ENCODE measurements around the gene PRKG1. TPM values are rescaled to one million over a fixed set of nuclear protein-coding genes. Genes with fewer than 3 reads are reported as not detected.

PRKG1 gene
- total and polyA plus RNA-seq, 2 of the 4 experiments (the other 2 are of a cell fraction) = 3.5 to 18.3 TPM

- Histone ChIP-seq H3K14ac (replicated peaks; ENCODE audit: low read depth, low read length) (no peak overlapping the region), H3K36me3 (ENCODE audit: control insufficient read depth, insufficient read depth, low read length) (no peaks in the 10 kb centered on the region), H3K9me1 (ENCODE audit: insufficient read depth, low read length) (no peaks in the 10 kb centered on the region), H3K18ac (ENCODE audit: low read depth, low read length) (no peak overlapping the region), H3K23ac (ENCODE audit: low read depth, low read length) (no peak overlapping the region), H3K56ac (ENCODE audit: extremely low read depth, insufficient read depth, low read length) (no peak overlapping the region), H3K4ac (ENCODE audit: low read depth, low read length) (no peak overlapping the region), H3K27ac (ENCODE audit: insufficient read depth, low read length) (no peak overlapping the region), H2BK20ac (ENCODE audit: low read depth, low read length) (no peak overlapping the region), H3K4me3 (ENCODE audit: insufficient read depth, low read depth, low read length) (no peak overlapping the region), H2AFZ (replicated peaks; ENCODE audit: low read length, poor library complexity) (no peak overlapping the region), H2AK9ac (replicated peaks; ENCODE audit: low read depth, low read length, poor library complexity) (no peak overlapping the region), H3K27me3 (ENCODE audit: control insufficient read depth, insufficient read depth, low read length) (no peaks in the 10 kb centered on the region), H2BK120ac (ENCODE audit: low read depth, low read length) (no peak overlapping the region), H3K9ac (ENCODE audit: low read depth, low read length) (no peak overlapping the region), H2BK15ac (ENCODE audit: low read depth, low read length) (no peak overlapping the region), H3K4me2 (ENCODE audit: low read depth, low read length) (no peak overlapping the region), H4K91ac (ENCODE audit: insufficient read depth, low read depth, low read length) (no peak overlapping the region), H3K4me1 (ENCODE audit: control insufficient read depth, insufficient read depth, low read length) (no peaks in the 10 kb centered on the region), H4K5ac (ENCODE audit: low read depth, low read length) (no peak overlapping the region), H2AK5ac (ENCODE audit: low read depth, low read length) (no peak overlapping the region), H2BK5ac (ENCODE audit: low read depth, low read length, poor library complexity, severe bottlenecking) (no peak overlapping the region), H4K8ac (ENCODE audit: low read depth in 2 of 2, low read length in 2 of 2) (no peak overlapping the region), H3K9me3 (ENCODE audit: control insufficient read depth, insufficient read depth, low read length) (no peaks in the 10 kb centered on the region), H4K20me1 (ENCODE audit: insufficient read depth, low read length) (no peaks in the 10 kb centered on the region), H3K79me1 (ENCODE audit: low read depth in 1 of 2, low read length in 2 of 2) (peaks cover 0 to 3% of the 10 kb centered on the region in 2 experiments; a peak in 1 of 4 replicates)
- dilution Hi-C loops (cut with HindIII; ENCODE audit: low sequenced_read_pairs, unreplicated experiment) (no loop called here), in situ Hi-C loops (cut with MboI; ENCODE audit: low sequenced_read_pairs) (no loop called here), intact Hi-C loops (cut with micrococcal nuclease) (no loop called here)
- CTCF ChIA-PET = no interaction called here
- no CpG with 5 or more reads among the region's 5 CpGs for WGBS, 2 experiments (ENCODE audit: extremely low coverage in 2 of 2, insufficient read length in 1 of 2)
- no peak for ATAC-seq (ENCODE audit: low read depth)
- TF ChIP-seq MAZ (IDR thresholded peaks at IDR 0.05; ENCODE audit: borderline replicate concordance, low read depth, low read length) (no peak), RFX5 (IDR thresholded peaks at IDR 0.05; ENCODE audit: low read depth, low read length) (no peak), MAFK (IDR thresholded peaks at IDR 0.05; ENCODE audit: low read depth, low read length) (no peak), BHLHE40 (IDR thresholded peaks at IDR 0.05; ENCODE audit: low read depth, low read length) (no peak), SMC3 (IDR thresholded peaks at IDR 0.05; ENCODE audit: low read depth, low read length) (no peak), USF2 (IDR thresholded peaks at IDR 0.05; ENCODE audit: low read depth, low read length) (no peak), NFE2L2 (IDR thresholded peaks at IDR 0.05; ENCODE audit: low read depth, low read length) (no peak), CTCF (conservative IDR thresholded peaks at IDR 0.05; ENCODE audit: low read depth, low read length) (no peak), CEBPB (IDR thresholded peaks at IDR 0.05; ENCODE audit: low read depth, low read length) (no peak), FOS (IDR thresholded peaks at IDR 0.05; ENCODE audit: low read depth, low read length) (no peak), CHD1 (IDR thresholded peaks at IDR 0.05; ENCODE audit: low read depth, low read length) (no peak), POLR2A (IDR thresholded peaks at IDR 0.05; ENCODE audit: low read depth, low read length) (no peak), ELK1 (IDR thresholded peaks at IDR 0.05; ENCODE audit: borderline replicate concordance, low read depth, low read length) (no peak), RCOR1 (IDR thresholded peaks at IDR 0.05; ENCODE audit: insufficient replicate concordance, low read length) (no peak)
- POLR2A ChIA-PET (ENCODE audit: unreplicated experiment) = no interaction called here
- no peak for DNase-seq
- no TSS peak for BruUV-seq (replicated peaks)
Observed at GRCh38 chr10:51542853-51543252, 468.6 kb downstream of the PRKG1 start.
